HG03045 (cell line): Measurements from ENCODE around the gene P2RX7.

Source experiments
- ATAC-seq: cut with Tn5 transposase; IDR thresholded peaks from one replicate; pipeline ENCODE4 v1.9.1; 2021; ENCODE audit warnings: mild to moderate bottlenecking, moderate library complexity; ENCODE audit not compliant: unreplicated experiment

P2RX7 gene

DNA sequence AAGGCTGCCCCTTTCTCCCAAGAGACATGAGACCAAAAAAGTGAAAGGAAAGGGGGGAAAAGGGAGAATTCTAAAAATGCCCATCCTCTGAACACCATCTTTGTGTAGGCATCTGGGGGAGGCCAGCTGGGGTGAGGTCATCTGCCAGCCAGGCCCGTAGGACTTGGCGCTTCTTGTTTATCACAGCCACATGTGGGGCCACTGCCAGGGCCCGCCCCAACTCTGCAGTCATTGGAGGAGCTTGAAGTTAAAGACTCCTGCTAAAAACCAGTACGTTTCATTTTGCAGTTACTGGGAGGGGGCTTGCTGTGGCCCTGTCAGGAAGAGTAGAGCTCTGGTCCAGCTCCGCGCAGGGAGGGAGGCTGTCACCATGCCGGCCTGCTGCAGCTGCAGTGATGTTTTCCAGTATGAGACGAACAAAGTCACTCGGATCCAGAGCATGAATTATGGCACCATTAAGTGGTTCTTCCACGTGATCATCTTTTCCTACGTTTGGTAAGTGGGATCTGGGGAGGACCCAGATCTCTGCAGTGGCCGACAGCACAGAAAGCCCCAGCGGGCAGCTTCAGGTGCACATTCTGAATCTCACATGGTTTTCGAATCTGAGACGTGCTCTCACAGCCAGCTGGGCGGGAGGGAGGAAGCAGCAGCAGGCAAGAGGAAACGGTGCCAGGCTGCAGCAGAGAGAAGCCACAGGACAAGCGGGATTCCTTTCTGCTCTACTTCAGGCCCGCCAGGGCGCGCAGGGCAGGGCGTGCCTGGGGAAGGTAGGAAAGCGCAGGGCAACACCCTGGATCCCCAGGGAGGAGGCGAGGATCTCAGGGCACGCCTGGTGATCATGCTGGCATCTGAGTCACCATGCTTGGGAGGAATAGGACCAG lies at the start of gene P2RX7:
TSS of gene P2RX7 (plus strand) at position 276 of the 881 bp plus-strand sequence. CDS start at position 371, 95 bp downstream.
- ATAC-seq: no peak

DNA sequence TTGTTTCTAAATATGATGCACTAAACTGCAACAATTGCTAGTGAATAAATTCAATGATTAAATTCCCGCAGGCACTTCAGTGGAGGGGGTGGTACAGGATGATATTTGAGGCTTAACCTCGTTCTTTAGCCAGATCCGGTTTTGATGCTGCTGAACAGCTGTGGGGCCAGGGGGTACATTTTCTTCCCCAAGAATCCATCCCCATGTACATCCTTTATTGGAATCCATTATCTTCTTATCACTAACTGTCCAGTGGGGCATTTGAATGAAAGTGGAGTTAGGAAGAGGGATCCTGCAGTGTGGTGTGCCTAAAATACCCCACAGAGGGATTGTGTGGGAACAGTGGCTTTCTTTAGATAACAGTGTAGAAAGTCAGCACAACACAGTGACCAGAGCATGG lies 48.4 kb upstream of the P2RX7 start:
- ATAC-seq: no peak

DNA sequence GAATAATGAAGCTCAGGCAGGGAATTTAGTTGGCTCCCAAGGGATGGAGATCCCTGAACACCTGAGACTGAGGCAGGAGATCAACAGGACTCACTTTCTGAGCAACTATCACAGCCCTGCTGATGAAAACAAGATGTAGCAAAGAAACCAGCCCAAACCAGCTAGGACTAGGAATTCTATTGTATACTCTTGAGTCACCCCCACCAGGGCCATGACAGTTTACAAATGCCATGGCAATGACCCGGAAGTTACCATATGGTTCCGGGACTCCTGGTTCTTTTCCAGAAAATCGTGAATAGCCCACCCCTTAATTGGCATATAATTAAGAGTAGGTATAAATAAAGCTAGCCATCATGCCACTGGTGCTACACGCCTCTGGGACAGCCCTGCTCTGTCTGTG lies 47.6 kb upstream of the P2RX7 start:
- no peak for ATAC-seq

DNA sequence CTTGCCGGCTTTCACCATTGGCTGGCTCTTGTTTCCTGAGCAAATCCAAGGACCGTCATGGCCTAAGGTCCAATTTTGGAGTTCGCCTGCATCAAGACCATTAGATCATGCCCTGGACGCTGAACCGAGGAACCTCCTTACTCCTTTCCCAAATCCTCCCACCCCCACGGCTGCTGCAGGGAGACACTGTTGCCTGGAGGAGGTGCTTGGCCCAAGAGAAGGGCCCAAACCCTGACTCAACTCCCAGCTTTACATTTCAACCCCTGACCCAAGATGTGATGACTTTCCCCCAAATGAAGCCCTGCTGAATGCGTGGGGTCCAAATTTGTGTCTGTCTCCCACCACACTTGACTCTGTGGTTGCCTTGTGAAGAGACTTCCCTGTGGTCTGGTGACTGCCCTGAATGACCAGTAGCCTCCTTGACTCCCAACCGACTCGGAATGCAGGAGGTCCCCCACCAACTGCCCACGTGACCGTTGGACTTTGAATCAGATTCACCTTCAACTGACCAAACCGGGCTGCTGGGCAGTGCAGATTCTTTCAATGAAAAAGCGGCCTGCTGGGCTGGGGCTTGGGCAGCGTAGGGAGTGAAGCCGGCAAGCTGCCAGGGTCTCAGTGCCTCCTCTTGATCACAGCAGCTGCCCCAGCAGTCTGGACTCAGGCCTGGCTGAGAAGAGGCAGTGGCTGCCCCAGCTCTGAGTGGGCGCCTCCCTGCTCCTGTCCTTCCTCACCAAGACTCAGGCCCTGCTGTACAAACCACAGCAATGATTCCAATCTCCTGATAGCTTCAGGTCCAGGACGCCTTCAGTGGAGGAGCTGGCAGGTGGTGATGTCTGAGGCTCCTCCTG lies 46.9 kb upstream of the P2RX7 start:
- ATAC-seq: no peak

DNA sequence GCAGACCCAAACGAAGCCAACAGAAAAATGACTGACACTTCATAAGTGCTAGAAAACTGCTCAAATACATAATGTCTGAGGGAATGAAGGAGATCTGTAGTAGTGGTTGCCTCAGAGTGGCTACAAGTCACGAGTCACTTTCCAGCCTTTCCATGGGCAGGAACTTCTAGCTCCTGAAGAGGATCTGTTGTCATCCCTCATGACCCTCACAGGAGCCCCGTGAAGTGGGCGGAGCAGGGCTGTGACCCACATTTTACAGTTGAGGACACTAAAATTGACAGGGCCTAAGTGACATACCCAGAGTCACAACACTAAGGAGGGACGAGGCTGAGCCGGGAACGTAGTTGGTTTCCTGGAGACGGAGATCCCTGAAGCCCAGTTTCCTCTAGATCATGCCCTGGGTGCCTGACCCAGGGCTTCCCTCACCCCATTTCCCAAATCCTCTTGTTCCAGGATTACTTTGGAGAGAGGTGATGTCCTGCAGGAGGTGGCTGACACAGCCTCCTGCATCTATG lies 45.8 kb upstream of the P2RX7 start:
- no peak for ATAC-seq

DNA sequence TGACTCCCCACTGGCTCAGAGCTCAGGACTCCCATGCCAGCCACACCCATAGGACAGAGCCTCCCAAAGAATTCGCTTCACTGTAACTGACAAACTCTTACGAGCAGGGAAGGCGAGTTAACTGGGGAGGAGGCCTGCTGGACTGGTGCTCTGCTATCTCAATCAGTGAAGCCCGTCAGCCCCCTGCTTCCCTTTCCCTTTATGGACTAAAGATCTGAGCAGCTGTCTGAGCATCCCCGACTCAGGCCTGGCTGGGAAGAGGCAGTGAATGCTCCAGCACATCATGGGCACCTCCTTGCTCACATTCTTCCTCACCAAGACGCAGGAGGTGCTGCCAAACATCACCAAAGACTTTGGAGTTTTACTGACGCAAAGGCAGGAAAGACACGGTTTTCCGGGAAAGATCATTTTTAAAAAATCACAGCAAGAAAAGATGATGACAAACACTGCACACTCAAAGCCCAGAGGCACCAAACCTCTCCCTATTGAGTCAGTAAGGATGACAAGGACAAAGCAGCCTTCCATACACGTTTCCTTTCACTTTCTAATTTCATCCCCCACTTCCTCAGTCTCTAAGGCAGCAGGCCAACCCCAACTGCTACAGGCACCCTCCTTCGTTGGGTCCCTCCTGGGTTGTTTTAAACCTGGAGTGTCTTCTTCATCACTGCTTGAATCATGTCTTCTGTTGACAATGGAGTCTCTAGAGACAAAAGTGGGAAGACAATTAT lies 45.0 kb upstream of the P2RX7 start:
- ATAC-seq: no peak

DNA sequence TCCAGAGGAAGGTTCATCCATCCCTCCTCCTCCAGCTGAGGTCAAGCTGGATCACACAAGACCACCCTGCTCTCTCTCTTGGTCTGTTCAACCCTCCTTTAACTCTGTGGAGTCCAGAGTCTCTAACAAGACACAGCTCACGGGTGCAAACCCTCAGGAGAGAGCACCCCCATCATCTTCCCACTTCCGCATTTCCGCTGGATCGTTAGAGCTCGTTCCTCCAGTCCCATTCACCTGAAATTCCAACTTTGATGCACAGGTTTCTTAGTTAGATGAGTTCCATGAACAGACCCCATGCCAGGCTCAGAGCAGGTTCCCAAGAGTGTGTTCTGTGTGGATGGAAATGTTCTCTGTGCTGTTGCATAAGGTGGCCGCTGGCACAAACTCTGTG lies 44.5 kb upstream of the P2RX7 start:
- no peak for ATAC-seq

DNA sequence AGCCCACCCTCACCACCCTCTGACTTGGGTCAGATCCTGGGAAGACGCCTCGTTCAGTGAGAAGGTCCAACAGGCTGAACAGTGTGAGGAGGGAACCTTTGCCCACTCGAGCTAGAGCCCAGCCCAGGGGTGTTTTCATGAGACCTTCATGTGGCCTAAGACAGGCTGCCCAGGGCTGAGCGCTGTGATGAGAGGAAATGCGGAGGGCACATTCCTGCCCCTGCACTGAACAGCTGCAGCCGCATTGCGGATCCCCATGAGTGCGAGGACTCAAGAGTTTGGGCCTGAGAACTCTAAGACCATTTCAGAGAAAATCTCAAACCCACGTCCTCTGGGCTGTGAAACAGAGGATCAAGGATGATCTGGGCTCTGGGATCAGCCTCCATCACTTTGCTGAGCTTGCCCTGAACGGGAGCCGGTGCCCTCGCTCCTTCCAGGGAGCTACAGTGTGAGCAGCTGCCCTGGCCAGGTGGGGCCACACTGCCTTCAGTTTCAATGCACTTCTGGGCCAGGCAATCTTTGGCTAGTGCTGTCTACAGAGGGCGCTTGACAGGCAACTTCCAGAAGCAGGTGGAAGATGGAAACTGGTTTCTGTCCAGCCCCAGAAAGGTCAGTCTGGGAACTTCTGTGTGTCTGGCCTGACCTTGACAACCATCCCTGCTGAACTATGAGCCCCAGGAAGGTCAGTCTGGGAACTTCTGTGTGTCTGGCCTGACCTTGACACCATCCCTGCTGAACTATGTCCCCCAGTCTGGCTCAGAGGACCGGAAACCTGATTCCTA lies 43.5 kb upstream of the P2RX7 start:
- ATAC-seq: no peak

DNA sequence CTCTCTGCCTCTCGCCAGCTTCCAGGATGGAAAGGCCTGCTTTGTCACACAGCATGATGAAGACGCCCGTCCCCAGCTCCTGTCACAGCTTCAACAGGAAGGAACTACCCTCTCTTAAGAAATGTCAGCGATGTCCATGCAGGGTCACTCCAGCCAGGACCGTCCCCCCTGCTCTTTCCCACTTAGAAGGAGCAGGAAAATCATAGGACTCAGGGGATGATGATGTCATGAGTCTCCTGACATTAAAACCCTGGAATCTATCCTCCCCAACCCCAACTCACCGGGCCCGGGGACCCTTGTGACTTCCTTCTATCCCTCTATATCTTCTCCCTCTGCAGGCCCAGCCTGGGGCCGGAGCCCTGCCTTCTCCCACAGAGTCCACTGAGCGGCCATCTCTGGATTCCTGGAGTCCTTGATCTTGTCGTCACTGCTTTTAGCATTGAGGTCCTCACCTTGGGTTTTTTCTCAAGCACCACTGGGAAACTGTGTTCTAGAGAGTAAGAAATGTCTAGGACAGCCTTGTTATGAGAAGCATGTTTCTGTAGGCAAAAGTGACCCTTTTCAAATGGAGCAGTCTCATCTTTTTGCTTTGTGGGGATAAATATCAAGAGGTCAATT lies 42.8 kb upstream of the P2RX7 start:
- no peak for ATAC-seq

DNA sequence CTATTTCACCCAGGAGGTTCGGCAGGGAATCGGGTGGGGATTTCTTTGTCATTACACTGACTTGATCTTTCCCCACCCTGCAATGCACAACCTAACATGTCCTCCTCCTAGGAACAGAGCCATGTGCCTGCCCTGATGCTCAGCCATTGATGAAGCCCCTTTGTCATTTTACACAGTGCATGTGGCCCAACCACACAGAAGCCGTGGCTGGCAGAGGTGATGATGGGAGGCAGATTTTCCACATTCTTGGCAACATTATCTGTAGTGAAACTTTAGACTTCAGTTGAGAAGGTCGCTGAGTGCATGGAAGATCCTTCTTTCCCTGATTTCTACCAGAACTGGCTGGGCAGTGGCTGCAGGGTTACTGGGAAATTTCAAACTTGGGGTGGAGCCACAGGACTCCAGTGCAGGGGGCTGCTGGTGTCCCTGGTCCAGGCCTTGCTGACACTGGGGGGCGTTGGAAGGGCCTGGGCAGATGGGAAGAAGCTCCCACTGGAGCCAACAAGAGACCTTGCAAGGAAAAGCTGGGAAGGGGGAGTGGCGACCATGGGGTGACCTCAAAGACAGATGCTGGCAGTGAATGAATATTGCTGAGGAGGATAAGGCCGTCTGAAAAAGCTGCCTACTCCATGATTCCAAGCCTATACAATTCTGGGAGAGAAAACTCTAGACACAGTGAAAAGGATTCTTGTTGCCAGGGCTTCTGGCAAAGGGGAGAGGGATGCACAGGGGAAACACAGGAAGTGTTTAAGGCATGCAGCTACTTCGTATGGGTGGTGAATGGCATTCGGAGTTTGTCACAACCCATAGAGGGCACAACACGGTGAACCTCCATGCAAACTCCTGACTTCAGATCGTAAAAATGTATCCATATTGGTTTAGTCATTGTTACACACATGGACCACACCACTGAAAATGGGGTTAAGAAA lies 41.8 kb upstream of the P2RX7 start:
- ATAC-seq: no peak

DNA sequence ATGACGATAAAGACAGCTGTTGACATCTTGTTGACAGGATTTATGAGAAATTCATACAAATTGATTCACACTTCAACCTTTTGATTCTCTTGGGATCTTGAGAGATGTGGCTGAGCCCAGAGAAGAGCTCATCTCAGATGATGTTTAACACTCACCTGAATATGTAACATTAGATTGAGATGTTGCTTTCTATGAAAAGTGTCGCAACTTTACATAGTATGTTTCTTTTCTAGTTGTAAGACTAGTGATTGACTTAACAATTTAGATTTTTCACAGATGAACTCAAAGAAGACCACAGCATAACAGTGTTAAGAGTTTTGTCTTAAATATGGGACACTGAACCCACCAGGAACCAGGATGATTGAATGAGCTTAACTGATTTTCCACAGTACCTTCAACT lies 40.6 kb upstream of the P2RX7 start:
- no peak for ATAC-seq

DNA sequence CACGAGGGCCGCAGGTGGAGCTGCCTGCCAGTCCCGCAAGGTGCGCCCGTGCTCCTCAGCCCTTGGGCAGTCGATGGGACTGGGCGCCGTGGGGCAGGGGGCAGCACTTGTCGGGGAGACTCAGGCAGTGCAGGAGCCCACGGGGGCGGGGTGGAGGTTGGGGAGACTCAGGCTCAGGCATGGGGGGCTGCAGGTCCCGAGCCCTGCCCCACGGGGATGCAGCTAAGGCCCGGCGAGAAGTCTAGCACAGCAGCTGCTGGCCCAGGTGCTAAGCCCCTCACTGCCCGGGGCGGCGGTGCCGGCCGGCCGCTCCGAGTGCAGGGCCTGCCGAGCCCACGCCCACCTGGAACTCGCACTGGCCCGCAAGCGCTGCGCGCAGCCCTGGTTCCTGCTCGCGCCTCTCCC lies 39.2 kb upstream of the P2RX7 start:
- ATAC-seq: no peak

DNA sequence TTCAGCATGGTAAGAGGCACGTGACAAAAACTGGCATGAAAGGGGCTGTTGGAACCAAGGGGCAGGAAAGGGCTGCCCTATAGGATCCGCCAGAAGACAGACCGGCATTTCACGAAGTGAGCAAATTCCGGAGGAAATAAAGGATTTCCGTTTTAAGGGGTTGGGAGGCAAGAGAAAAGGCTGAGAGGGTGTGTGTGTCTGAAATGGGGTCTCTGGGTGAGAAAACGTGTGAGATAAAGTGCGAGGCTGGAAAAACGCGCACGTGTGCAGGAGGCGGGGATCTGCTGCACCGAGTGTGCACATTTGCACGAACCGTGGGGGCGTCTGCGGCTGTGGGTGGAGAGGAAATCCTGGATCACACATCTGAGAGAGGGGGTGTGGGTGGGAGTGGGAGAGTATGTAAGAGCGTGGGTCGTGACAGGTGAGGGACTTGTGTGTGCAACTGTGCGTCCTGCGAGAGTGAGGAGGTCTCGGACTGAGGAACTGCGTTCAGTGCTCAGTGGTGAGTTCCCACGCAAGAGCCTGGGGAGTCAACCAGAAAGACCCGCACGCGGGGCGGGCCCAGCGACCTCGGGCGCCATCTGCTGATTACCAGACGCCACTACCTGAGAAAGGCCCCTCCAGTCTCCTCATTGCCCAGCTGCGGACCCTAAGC lies 37.0 kb upstream of the P2RX7 start:
- ATAC-seq: no peak

DNA sequence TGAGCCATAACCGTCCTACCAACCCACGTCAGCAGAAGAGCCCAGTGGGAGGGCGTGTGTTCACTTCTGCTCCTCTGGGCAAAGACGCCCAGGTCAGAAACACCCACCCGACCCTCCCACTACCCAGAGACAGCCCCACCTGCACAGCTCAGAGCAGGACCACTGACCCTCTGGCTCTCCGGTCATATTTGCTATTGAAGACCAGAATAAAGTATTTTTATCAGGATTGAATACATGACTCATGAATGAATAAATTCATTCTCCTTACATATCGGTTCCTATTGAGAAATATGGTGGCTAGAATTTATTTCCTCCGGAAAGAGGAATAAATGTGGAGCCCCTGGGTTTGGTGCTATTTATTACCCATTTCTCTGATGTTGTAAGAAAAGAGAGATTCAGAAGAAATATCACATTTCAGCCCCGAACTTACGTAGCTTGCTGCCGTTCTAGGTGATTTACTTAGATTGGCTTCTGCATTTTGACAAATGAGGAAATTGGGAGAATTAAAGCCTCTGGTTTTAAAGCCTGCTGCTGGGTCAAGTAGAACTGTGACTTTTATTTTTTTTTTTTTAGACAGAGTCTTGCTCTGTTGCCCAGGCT lies 36.4 kb upstream of the P2RX7 start:
- ATAC-seq: no peak

DNA sequence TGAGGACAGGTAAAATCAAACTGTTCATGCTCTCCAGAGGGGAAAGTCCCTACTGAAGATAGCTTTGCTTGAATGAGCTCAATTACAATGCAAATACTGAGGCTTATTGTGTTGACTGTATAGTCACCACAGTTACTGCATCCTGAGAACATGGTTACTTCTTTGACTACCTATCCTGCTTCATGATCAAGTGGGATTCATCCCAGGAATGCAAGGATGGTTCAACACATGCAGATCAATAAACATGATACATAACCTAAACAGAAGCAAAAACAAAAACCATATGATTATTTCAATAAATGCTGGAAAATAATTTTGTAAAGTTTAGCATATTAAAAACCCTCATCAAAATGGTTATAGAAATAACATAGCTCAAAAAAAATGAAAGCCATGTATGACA lies 32.9 kb upstream of the P2RX7 start:
- no peak for ATAC-seq

DNA sequence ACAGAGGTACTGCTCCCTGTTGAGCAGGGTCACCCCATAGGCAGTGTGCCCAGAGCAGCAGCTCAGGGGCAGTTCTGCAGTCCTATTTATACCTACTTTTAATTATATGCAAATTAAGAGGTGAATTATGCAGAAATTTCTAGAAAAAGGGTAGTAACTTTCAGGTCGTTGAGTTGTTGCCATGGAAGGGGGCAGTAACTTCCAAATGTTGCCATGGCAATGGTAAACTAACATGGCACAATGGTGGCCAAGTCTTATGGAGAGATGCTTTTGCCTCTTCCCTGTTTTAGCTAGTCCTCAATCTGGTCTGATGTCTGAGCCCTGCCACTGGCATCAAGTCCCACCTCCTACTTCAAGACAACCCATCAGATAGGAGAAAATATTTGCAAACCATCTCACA lies 30.4 kb upstream of the P2RX7 start:
- ATAC-seq: no peak

DNA sequence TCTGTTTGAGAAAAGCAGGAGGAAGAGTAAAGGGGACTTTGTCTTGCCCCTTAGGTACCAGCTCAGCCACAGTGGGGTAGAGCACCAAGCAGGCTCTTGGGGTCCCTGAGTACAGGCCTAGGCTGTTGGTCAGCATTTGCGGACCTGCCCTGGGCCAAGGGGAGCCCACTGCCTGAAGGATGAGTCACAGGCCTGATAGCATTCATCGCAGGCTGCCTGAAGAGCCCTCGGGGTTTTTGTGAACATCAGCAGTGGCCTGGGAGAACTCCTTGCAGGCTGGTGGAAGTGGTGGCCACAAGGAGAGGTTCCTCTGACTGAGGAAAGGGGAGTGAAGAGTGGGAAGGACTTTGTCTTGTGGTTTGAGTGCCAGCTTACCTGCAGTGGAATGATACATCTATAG lies 25.0 kb upstream of the P2RX7 start:
- no peak for ATAC-seq

DNA sequence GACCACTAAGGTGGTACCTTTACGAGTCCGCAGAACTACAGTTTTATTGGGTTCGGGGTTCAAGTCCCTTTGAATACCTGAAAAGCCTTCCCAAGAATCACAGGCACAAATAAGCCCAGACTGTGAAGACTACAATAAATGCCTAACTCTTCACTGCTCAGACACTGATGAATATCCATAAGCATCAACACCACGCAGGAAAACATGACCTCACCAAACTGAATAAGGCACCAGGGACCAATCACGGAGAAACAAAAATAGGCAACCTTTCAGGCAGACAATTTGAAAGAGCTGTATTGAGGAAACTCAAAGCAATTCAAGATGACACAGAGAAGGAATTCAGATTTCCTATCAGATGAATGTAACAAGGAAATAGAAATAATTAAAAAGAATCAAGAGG lies 24.2 kb upstream of the P2RX7 start:
- no peak for ATAC-seq
